NCI-H748 (cell line): ENCODE measurements around the gene CBX2.
"Not testable (repeated sequence)": the region's sequence is repeated elsewhere in the genome, so short reads cannot be mapped to it uniquely, and the experiment has no call there.

Source experiments
- DNase-seq: peaks from one replicate; lab custom pipeline; 2025; ENCODE audit not compliant: unreplicated experiment; lab: John Stamatoyannopoulos, UW

Gene CBX2

DNA sequence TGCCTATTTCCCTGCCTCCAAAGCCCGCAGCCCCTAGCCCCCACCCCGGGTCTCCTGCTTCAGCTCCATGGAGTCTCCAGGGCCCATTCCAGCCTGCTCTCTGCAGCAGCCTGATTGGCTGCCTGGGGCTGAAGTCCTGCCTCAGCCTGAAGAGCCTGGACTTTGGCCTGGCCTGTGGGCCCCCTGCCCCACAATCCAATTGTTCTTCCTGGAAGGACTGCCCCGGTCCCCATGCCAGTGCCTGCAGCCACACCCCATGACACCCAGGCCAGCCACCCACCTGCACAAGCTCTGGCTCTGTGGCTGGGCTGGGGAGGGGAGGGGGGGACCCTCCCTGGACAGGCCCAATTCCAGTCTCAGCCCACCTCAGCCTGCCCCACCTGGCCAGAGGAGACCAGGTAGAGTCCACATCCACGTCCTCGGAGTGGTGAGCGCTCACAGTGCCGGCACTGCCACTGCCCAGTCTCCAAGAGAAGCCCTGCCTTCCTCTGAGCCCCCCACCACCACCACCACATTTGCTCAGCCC lies 34.9 kb upstream of the CBX2 start:
- DNase-seq = no peak

DNA sequence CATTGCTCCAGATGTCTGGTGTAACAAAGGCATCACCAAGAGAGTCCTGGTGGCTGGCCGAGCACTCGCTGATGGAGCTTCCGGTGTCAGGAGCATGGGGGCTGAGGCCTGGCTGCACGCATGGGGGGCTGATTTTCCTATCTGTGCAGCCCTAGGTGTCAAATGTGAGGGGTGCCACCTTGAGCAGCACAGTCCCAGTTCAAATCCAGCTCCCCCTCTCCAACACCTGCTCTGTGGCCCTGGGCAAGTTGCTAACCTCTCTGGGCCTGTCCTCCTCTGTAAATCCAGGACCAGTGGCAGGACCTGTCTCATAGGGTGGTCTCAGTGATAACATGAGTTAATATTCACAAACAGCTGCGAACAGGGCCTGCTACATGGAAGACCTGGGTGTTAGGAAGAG lies 34.3 kb upstream of the CBX2 start:
- no peak for DNase-seq

GRCh38 chr17:79745641-79746105 lies 32.3 kb upstream of the CBX2 start:
- DNase-seq = no peak

GRCh38 chr17:79746889-79747507 lies 30.9 kb upstream of the CBX2 start:
- no peak for DNase-seq

DNA sequence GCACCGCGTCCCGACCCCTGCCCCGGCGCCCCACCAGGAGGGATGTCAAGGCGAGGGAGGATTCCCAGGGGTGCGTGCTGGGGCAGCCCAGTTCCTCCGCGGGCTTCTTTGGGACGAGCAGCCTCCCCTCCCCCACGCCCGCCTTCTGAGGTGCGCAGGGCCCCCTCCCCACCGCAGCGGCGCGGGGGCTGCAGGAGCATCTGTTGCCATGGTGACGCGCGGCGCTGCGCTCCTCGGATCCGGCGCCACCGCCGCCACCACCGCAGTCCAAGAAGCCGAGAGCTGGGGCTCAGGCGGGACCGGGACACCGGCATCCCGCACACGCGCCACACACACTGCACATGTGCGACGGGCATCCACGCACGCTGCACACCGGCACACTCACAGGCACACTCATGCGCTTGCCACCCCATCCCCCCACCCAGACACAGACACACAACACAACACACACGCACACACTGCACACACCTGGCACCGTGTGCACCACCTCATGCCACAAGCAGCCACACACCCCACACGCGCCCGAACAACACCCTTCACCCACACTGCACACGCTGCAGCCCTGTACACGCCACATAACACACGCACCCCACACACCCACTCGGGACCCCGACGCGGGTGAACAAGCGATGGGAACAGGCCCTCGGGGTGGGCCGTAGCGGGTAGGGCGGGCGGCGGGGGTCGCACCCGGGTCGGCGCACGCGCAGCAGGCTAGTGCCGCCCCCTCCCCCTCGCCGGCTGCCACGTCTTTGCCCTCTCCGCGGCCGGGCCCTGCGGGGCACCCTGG lies 30.2 kb upstream of the CBX2 start:
- peak; percentile 63 for DNase-seq

DNA sequence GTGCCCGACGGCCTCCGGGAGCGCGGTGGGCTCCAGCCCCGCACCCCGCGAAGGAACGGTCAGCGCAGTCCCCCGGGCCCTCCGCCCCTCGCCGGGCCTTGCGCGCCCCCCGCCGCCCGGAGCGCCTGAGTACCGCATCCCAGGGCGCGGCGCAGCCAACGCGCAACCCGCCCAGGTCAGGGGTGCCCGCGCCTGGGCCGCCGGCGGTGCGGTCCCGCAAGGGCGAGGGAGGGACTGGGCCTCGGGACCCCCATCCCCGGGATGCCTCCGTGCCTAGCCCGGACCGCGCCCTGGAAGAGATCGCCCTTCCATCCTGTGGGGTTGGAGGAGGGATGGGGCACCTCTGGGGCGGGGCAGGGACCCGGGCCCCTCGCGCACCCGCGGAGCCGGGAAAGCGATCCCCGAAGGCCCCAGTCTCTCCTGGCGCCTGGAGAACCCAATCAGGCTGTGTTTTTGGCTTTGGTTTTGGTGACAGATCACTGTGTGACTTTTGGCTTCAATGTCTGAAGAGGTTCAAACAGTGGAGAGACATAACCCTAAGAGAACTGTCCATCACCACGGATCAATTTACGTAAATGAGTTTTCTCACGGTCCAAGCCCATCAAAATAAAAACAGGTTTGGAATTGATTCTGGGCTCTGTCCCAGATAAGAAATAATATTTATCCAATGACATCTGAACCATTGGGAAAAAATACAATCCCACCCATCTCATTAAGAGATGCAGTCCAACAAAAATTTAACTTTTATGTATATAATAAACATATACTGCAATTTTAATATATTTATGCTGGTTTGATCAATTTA lies 29.5 kb upstream of the CBX2 start:
- DNase-seq = peak; percentile 9

- DNase-seq = no peak
These were observed 28.7 kb upstream of the CBX2 start for GRCh38 chr17:79749156-79749815.

DNA sequence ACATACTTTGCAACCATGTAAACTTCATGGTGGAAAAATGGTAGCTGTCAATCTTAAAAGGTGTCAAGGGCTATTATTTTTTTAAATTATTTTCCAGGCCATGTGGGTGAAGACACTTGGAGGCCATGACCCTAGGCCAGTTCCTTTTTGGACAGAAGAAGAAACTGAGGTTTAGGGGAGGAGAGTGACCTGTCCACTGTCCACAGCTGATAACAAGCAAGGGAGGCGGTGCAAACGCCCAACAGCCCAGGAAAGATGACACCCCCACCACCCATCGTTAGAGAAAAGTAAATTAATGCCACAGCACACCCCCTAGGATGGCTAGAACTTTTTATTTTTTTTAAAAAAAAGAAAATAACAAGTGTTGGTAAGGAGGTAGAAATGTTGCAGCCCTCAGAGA lies 28.0 kb upstream of the CBX2 start:
- DNase-seq = no peak

DNA sequence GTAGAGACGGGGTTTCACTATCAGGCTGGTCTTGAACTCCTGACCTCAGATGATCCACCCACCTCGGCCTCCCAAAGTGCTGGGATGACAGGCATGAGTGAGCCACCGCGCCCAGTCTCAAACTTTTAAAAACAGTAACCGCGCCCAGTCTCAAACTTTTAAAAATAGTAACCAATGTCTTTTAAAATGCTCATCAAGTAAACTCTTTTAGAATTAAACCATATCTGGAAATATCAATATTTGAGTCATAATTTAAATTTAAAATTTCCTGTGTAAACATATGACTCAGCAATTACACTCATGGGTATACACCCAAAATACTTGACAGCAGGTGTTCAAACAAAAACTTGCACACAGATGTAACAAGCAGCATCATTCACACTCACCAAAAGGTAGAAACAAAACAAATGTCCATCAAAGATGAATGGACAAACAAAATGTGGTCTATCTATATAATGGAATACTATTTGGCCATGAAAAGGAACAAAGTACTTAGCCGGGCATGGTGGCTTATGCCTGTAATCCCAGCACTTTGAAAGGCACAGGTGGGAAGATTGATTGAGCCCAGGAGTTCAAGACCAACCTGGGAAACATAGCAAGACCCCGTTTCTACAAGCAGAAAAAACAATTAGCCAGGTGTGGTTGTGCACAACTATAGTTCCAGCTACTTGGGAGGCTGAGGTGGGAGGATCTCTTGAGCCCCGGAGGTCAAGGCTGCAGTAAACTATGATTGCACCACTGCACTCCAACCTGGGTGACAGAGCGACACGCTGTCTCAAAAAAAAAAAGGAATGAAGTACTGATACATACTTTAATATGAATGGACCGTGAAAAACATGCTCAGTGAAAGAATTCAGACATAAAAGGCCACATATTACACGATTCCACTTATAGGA lies 27.1 kb upstream of the CBX2 start:
- DNase-seq = peak; percentile 41

GRCh38 chr17:79752175-79752574 lies 25.8 kb upstream of the CBX2 start:
- no peak for DNase-seq

DNA sequence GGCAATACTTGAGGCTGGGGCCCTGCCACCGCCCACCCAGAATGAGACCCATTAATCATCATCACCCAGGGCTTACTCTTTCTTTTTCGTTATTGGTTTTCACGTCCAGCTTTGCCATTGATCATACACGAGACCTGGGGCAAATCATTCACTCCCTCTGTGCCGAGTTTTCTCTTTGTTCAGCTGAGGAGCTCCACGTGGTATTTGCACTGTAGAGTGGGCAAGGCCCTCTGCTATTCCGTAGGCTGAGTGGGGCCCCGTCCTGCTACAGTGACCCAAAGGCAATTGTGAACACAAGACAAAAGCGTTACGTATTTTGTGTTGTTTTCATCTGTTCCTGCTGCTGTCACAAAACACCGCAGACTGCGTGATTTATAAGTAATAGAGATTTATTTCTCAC lies 23.6 kb upstream of the CBX2 start:
- no peak for DNase-seq

DNA sequence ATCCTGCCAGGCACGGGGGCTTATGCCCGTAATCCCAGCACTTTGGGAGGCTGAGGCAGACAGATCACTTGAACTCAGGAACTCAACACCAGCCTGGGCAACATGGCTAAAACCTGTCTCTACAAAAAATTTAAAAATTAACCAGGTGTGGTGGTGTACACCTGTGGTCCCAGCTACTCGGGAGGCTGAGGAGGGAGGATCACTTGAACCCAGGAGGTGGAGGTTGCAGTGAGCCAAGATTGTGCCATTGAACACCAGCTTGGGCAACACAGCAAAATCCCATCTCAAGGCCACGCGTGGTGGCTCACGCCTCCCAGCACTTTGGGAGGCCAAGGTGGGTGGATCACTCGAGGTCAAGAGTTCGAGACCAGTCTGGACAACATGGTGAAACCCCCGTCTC lies 23.0 kb upstream of the CBX2 start:
- DNase-seq = not testable (repeated sequence)

- DNase-seq = no peak
These were observed 22.4 kb upstream of the CBX2 start for GRCh38 chr17:79755591-79755990.

DNA sequence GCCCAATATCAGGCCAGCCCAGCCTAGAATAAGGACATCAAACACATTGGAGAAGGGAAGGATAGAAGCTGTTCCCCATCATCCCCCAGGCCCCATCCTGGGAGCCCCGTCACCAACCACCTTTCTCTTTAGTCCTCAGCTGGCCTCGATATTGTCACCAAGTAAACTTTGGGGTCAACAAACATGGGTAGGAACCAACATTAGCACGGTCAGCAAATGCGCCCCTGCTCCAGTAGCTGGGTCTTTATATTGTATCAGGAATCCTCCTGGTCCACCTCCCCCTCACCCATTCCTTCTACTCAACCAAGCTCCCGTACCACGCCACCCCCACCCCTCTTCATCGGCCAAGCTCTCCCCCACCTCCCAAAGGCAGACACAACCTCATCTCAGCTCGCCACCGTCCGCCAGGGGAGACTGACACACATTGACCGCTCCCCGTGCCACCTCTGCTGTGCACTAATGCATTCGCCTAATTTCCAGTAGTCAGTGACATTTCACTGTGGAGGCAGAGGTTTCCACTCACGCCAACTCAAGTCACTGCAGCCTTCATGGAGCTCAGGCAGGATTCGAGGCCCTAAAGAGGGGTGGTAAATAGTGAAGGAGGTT lies 20.7 kb upstream of the CBX2 start:
- no peak for DNase-seq

- no peak for DNase-seq
These were observed 19.7 kb upstream of the CBX2 start for GRCh38 chr17:79758271-79758670.

DNA sequence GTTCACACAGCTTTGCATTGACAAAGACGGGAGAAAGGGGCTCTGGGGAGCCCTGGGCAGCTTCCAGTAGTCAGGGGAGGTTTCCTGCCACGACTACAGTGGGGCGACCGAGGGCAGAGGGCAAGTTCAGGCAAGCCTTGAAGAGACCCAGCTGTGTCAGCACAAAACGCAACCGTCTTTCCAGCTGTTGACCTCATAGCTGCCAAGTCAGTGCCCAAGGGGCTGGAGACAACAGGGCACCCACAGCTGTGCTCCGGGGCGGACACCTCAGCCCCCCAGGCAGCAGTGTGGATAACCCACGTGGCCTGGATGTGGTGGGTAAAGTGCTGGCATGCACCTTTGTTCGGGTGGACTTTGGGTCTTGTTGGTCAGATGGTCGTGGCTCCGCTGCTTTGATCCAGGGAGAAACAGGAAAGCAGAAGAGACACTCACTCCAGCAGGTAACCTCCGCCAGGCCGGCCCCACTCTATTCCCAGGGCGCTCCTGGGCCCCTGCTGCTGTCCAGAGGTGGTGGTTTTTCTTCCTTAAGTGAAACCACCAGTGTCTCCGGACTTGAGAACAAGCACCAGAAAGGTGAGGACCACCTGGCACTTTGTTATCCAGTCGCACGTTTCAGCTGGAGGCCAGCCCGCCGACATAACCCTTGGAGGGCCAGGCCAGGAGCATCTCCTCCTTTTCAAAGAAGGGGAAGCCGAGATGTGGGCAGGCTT lies 17.6 kb upstream of the CBX2 start:
- no peak for DNase-seq

DNA sequence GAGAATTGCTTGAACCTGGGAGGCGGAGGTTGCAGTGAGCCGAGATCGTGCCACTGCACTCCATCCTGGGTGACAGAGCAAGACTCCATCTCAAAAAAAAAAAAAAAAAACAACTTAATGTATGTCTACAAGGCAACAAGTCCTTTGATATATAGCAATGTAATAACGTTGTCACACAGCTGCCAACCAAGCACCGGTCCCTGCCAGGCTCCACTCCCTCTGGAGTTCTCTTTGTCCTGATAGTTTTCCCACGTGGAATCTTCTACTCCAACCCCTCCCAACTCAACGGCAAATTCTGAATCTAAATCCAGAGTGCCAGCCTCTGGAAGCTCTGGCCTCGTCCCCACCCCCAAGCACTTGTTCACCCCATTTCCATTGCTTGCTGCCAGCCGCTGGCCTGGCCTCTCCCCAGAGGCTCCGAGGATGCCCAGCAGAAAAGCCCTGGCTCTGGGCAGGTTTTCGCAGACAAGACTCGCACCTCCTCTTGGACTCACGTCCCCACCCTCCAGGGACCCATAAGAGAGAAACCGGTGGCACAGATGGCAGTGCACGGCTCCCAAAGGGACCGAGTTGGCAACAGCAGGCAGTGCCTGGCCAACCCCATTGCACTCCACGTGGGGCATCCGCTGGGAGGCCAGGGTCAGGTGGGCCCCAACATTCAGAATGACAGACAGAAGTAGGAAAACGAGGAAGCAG lies 15.9 kb upstream of the CBX2 start:
- DNase-seq = no peak

DNA sequence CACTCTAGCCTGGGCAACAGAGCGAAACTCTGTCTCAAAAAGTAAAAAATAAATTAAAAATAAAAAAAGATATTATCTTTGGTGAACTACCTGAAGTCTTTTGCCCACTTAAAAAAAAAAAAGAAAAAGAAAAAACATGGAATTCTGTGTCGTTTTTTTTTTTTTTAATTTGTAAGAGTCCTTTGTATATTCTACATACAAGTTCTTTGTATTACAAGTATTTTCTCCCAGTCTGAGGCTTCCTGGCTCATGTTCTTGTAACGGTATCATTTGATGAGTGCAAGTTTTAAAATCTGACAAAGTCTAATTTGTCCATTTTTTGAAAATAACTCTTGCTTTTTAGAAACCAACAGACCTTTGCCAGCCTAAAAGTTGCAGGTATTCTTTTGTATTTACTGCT lies 12.2 kb upstream of the CBX2 start:
- DNase-seq = no peak
